ENCODE results near the gene CCKAR. TPM values are rescaled to one million over a fixed set of nuclear protein-coding genes. Genes with fewer than 3 reads are reported as not detected.

The CCKAR gene, protein sequence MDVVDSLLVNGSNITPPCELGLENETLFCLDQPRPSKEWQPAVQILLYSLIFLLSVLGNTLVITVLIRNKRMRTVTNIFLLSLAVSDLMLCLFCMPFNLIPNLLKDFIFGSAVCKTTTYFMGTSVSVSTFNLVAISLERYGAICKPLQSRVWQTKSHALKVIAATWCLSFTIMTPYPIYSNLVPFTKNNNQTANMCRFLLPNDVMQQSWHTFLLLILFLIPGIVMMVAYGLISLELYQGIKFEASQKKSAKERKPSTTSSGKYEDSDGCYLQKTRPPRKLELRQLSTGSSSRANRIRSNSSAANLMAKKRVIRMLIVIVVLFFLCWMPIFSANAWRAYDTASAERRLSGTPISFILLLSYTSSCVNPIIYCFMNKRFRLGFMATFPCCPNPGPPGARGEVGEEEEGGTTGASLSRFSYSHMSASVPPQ
- under 1 TPM in 1 of 3 donors, not detected in 2; 0.44 TPM for total RNA-seq
- long read RNA-seq, donor 1: 0 reads
- long read RNA-seq, donor 2: 0 reads

DNA sequence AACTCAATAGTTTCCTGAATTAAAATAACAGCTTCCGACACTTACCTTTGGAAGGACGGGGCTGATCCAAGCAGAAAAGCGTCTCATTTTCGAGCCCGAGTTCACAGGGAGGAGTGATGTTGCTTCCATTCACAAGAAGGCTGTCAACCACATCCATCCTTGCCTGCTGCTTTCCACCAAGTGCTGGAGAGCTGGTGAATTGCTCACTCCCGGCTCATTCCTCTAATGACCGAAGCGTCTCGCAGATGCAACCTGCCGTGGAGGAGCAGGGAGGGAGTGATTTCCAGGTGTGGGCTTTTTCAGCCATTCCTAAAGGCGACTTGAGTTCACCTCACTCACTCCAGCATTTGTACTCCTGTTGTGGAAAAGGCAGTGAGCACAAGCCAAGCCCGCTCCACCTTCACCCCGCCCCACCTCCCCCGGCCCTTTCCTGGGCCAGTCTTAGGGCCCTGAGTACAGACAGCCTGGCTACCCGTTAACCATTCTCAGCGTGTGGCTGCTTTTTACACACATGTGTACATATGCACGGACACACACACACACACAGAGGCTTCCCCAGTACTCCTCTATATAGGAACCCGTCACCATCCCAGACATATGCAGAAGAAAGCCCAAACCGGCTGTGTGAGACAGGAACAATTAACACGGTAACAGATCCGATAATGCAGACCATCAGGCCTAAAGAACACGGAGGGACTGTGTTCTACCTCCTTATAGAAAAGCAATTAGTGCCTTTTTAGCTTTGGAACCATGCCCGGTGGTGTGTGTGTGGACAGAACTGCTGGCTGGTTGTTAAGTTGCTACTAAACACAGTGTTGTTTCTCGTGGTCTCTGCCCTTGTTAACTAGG lies at the start of gene CCKAR:
TSS of gene CCKAR (minus strand) at position 374 of the 849 bp plus-strand sequence. CDS start at position 157, 217 bp downstream.
- TF ChIP-seq, protein P1, sequence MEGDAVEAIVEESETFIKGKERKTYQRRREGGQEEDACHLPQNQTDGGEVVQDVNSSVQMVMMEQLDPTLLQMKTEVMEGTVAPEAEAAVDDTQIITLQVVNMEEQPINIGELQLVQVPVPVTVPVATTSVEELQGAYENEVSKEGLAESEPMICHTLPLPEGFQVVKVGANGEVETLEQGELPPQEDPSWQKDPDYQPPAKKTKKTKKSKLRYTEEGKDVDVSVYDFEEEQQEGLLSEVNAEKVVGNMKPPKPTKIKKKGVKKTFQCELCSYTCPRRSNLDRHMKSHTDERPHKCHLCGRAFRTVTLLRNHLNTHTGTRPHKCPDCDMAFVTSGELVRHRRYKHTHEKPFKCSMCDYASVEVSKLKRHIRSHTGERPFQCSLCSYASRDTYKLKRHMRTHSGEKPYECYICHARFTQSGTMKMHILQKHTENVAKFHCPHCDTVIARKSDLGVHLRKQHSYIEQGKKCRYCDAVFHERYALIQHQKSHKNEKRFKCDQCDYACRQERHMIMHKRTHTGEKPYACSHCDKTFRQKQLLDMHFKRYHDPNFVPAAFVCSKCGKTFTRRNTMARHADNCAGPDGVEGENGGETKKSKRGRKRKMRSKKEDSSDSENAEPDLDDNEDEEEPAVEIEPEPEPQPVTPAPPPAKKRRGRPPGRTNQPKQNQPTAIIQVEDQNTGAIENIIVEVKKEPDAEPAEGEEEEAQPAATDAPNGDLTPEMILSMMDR (IDR thresholded peaks at IDR 0.05): no peak
- Histone ChIP-seq H3K4me1 (ENCODE audit: low read depth) (no peaks in the 10 kb centered on the region), H3K9me3 (no peaks in the 10 kb centered on the region), H3K36me3 (ENCODE audit: low read depth) (no peaks in the 10 kb centered on the region), H3K4me3 (no peak within 1 kb of the TSS)
- no peak for DNase-seq
- no peak for ATAC-seq
- intact Hi-C loops (cut with DNase I, micrococcal nuclease): no loop called here

DNA sequence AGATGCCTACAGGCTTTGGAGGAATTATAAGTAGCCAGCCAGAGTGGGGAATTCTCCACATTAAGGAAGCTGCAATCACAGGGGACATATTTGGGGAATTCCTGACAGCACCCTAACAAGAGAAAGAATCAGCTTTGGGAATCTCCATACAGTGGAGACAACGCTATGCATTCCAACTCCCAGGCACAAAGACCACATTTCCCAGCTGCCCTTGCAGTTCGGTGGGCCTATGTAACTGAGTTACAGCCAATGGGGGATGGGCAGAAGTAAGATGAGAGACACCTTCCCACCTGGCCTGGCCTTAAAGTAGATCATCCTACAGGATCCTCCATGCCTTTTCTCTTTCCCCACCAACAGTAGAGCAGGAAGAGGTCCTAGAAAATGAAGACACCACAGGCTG lies 43.4 kb upstream of the CCKAR start:
- H3K9me3 ChIP-seq: no peaks in the 10 kb centered on the region
- no peak for ATAC-seq
- H3K36me3 ChIP-seq (ENCODE audit: low read depth): no peaks in the 10 kb centered on the region
- H3K4me3 ChIP-seq: no peak overlapping the region
- no peak for DNase-seq
- intact Hi-C loops (cut with DNase I, micrococcal nuclease): no loop called here
- TF ChIP-seq, protein P1 (IDR thresholded peaks at IDR 0.05): no peak
- H3K4me1 ChIP-seq (ENCODE audit: low read depth): no peaks in the 10 kb centered on the region

DNA sequence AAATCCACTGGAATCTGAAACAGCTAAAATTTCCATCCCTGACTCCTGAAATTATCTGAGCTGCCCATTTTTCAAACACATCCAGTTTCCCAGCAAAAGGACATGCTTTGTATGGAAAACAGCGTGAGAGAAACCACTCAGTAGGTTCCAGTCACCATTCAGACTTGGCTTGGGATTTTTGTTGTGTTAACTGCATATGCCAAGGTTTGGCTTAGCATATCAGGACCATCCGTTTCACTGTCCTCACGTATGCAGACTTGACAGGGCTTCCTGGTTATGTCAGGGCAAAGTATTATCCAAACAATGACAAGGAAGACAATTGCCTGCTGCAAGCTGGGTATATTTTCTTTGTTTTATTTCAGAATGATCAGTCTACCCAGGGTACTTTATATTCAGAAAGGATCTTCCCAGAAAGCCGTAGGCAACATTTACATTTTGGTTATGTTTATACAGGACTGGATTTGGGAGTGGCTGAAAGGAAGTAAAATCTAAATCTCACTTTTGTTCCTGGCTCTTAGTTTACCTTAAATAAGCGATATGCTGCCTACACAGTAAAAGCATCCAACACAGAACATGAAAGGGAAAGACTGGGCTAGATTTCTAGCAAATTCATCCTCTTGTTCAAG lies 41.3 kb upstream of the CCKAR start:
- TF ChIP-seq, protein P1 (IDR thresholded peaks at IDR 0.05): no peak
- Histone ChIP-seq H3K36me3 (ENCODE audit: low read depth) (no peaks in the 10 kb centered on the region), H3K4me3 (no peak overlapping the region), H3K9me3 (no peaks in the 10 kb centered on the region), H3K4me1 (ENCODE audit: low read depth) (no peaks in the 10 kb centered on the region)
- ATAC-seq (no peak), DNase-seq (no peak)
- intact Hi-C loops (cut with DNase I, micrococcal nuclease): no loop called here

DNA sequence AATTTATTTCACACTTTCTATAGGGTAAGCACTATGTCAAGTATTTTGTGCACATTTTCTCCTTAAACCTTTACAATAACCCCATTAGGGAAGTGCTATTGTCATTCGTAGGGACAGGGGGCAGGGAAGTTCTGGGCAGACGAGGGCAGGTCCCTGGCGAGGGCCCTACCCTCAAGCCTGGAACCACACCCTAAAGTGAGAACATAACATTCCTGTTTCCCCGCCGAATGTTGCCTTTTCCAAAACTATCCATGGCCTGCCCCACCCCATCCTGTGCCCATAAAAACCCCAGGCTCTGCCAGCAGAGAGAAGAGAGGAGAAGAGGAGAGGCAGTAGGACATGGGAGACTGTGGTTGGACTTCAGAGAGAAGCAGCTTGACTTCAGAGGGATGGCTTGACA lies 39.8 kb upstream of the CCKAR start:
- Histone ChIP-seq H3K36me3 (ENCODE audit: low read depth) (no peaks in the 10 kb centered on the region), H3K4me3 (no peak overlapping the region), H3K9me3 (no peaks in the 10 kb centered on the region), H3K4me1 (ENCODE audit: low read depth) (no peaks in the 10 kb centered on the region)
- intact Hi-C loops (cut with DNase I, micrococcal nuclease): no loop called here
- TF ChIP-seq, protein P1 (IDR thresholded peaks at IDR 0.05): no peak
- ATAC-seq: no peak
- DNase-seq: no peak

DNA sequence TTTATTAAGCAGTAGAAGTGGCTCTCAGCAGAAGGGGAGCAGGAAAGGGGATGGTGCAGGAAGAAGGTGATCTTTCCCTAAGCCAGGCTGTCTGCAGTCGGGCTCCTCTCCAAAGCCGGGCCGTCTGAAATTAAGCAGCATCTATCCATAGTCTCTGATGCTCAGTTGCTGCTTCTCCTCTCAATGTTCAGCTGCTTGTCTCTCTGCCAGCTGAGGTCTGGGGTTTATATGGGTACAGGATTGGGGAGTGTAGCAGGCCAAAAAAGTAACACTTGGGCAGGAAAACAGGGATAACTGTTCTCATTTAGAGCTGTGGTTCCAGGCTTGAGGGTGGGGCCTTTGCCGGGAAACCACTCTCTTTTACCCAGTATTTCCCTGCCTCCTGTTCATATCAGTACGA lies 39.2 kb upstream of the CCKAR start:
- ATAC-seq: no peak
- no peaks in the 10 kb centered on the region for H3K9me3 ChIP-seq
- TF ChIP-seq, protein P1 (IDR thresholded peaks at IDR 0.05): no peak
- H3K4me1 ChIP-seq (ENCODE audit: low read depth): no peaks in the 10 kb centered on the region
- no peaks in the 10 kb centered on the region for H3K36me3 ChIP-seq (ENCODE audit: low read depth)
- intact Hi-C loops (cut with DNase I, micrococcal nuclease): no loop called here
- no peak overlapping the region for H3K4me3 ChIP-seq
- DNase-seq: no peak
